Muscle layer of duodenum (tissue), 2 donors: ENCODE results near the gene GABPA.

ENCODE experiments used
- H3K27ac ChIP-seq: one replicate; pipeline ENCODE4 v1.7.0; 2013; ENCODE audit warnings: mild to moderate bottlenecking, low read length
- H3K27me3 ChIP-seq: one replicate; pipeline ENCODE4 v1.7.0; 2013; ENCODE audit warnings: low read depth, mild to moderate bottlenecking, control low read depth, low read length
- H3K36me3 ChIP-seq, 2 donors: one replicate each; pipeline ENCODE4 v1.7.0; 2013; ENCODE audit warnings: low read length in 2 of 2, control low read depth in 1 of 2, mild to moderate bottlenecking in 1 of 2; ENCODE audit not compliant: insufficient read depth in 2 of 2, control insufficient read depth in 1 of 2
- H3K4me1 ChIP-seq, 2 donors: one replicate each; pipeline ENCODE4 v1.7.0; 2013; ENCODE audit warnings: low read length in 2 of 2, mild to moderate bottlenecking in 2 of 2, control low read depth in 1 of 2, moderate library complexity in 1 of 2; ENCODE audit not compliant: insufficient read depth in 2 of 2, control insufficient read depth in 1 of 2
- H3K4me3 ChIP-seq, 2 donors: one replicate each; pipeline ENCODE4 v1.7.0; 2013; ENCODE audit warnings: low read length in 2 of 2, low read depth in 1 of 2, mild to moderate bottlenecking in 1 of 2
- H3K9me3 ChIP-seq, 2 donors: one replicate each; pipeline ENCODE4 v1.7.0; 2013; ENCODE audit warnings: low read length in 2 of 2, control low read depth in 1 of 2, mild to moderate bottlenecking in 1 of 2; ENCODE audit not compliant: control insufficient read depth in 1 of 2
- donor health status: healthy.

GABPA gene

GRCh38 chr21:25744854-25745253 lies 10.1 kb downstream of the GABPA start:
- H3K27ac ChIP-seq, result no peak overlapping the region
- H3K36me3 ChIP-seq, result peaks cover 16 to 22% of the 10 kb centered on the region in 2 donors
- H3K27me3 ChIP-seq, result no peaks in the 10 kb centered on the region
- H3K4me1 ChIP-seq, result no peaks in the 10 kb centered on the region
- H3K9me3 ChIP-seq, result no peaks in the 10 kb centered on the region
- no peak overlapping the region for H3K4me3 ChIP-seq

GRCh38 chr21:25750085-25750484 lies 15.3 kb downstream of the GABPA start:
- Histone ChIP-seq H3K27ac (no peak overlapping the region), H3K36me3 (peaks cover 24 to 42% of the 10 kb centered on the region in 2 donors), H3K9me3 (no peaks in the 10 kb centered on the region)

GRCh38 chr21:25752416-25752815 lies 17.6 kb downstream of the GABPA start:
- Histone ChIP-seq H3K36me3 (peaks cover 22 to 32% of the 10 kb centered on the region in 2 donors), H3K27me3 (no peaks in the 10 kb centered on the region), H3K4me1 (no peaks in the 10 kb centered on the region), H3K27ac (no peak overlapping the region), H3K9me3 (no peaks in the 10 kb centered on the region), H3K4me3 (no peak overlapping the region)

More at GRCh38 chr21:25750085-25750484, 15.3 kb downstream of the GABPA start:
- H3K27me3 ChIP-seq, result no peaks in the 10 kb centered on the region
- H3K4me1 ChIP-seq, result no peaks in the 10 kb centered on the region
- no peak overlapping the region for H3K4me3 ChIP-seq

- peaks cover 24 to 41% of the 10 kb centered on the region in 2 donors for H3K36me3 ChIP-seq
- H3K27ac ChIP-seq, result no peak overlapping the region
These were observed 21.6 kb downstream of the GABPA start for GRCh38 chr21:25756190-25756932.

GRCh38 chr21:25757531-25757930 lies 22.8 kb downstream of the GABPA start:
- Histone ChIP-seq H3K9me3 (no peaks in the 10 kb centered on the region), H3K27ac (no peak overlapping the region), H3K4me3 (no peak overlapping the region), H3K4me1 (no peaks in the 10 kb centered on the region), H3K36me3 (peaks cover 20 to 43% of the 10 kb centered on the region in 2 donors), H3K27me3 (no peaks in the 10 kb centered on the region)

More at GRCh38 chr21:25756190-25756932, 21.6 kb downstream of the GABPA start:
- H3K9me3 ChIP-seq, result no peaks in the 10 kb centered on the region
- no peaks in the 10 kb centered on the region for H3K27me3 ChIP-seq
- no peaks in the 10 kb centered on the region for H3K4me1 ChIP-seq
- no peak overlapping the region for H3K4me3 ChIP-seq

- H3K36me3 ChIP-seq, result peaks cover 27 to 50% of the 10 kb centered on the region in 2 donors
- no peaks in the 10 kb centered on the region for H3K4me1 ChIP-seq
- no peaks in the 10 kb centered on the region for H3K9me3 ChIP-seq
- H3K27me3 ChIP-seq, result no peaks in the 10 kb centered on the region
- no peak overlapping the region for H3K27ac ChIP-seq
- H3K4me3 ChIP-seq, result no peak overlapping the region
These were observed 24.8 kb downstream of the GABPA start for GRCh38 chr21:25759573-25759972.

- peaks cover 29 to 53% of the 10 kb centered on the region in 2 donors for H3K36me3 ChIP-seq
- no peak overlapping the region for H3K4me3 ChIP-seq
- H3K9me3 ChIP-seq, result no peaks in the 10 kb centered on the region
- H3K27ac ChIP-seq, result no peak overlapping the region
- no peaks in the 10 kb centered on the region for H3K4me1 ChIP-seq
- no peaks in the 10 kb centered on the region for H3K27me3 ChIP-seq
These were observed 25.3 kb downstream of the GABPA start for GRCh38 chr21:25760061-25760460.

GRCh38 chr21:25760677-25761076 lies 25.9 kb downstream of the GABPA start:
- Histone ChIP-seq H3K9me3 (no peaks in the 10 kb centered on the region), H3K27me3 (no peaks in the 10 kb centered on the region), H3K36me3 (peaks cover 33 to 57% of the 10 kb centered on the region in 2 donors), H3K27ac (no peak overlapping the region), H3K4me3 (no peak overlapping the region), H3K4me1 (no peaks in the 10 kb centered on the region)

- peaks cover 38 to 55% of the 10 kb centered on the region in 2 donors for H3K36me3 ChIP-seq
- H3K4me3 ChIP-seq, result no peak overlapping the region
These were observed 29.3 kb downstream of the GABPA start for GRCh38 chr21:25764065-25764464.

GRCh38 chr21:25767921-25768320 lies 33.1 kb downstream of the GABPA start:
- no peak overlapping the region for H3K4me3 ChIP-seq
- no peaks in the 10 kb centered on the region for H3K9me3 ChIP-seq
- H3K27ac ChIP-seq, result no peak overlapping the region
- H3K27me3 ChIP-seq, result no peaks in the 10 kb centered on the region
- H3K36me3 ChIP-seq, result peaks cover 23 to 24% of the 10 kb centered on the region in 2 donors
- no peaks in the 10 kb centered on the region for H3K4me1 ChIP-seq

More at GRCh38 chr21:25764065-25764464, 29.3 kb downstream of the GABPA start:
- Histone ChIP-seq H3K9me3 (no peaks in the 10 kb centered on the region), H3K4me1 (no peaks in the 10 kb centered on the region), H3K27me3 (no peaks in the 10 kb centered on the region), H3K27ac (no peak overlapping the region)

- Histone ChIP-seq H3K4me1 (no peaks in the 10 kb centered on the region), H3K4me3 (no peak overlapping the region), H3K36me3 (no peaks in the 10 kb centered on the region), H3K9me3 (no peaks in the 10 kb centered on the region), H3K27ac (no peak overlapping the region), H3K27me3 (no peaks in the 10 kb centered on the region)
These were observed 37.9 kb downstream of the GABPA start for GRCh38 chr21:25772686-25773085.

GRCh38 chr21:25776440-25776839 lies 41.7 kb downstream of the GABPA start:
- H3K4me1 ChIP-seq, result no peaks in the 10 kb centered on the region

More at GRCh38 chr21:25776440-25776839, 41.7 kb downstream of the GABPA start:
- Histone ChIP-seq H3K4me3 (no peak overlapping the region), H3K27me3 (no peaks in the 10 kb centered on the region), H3K36me3 (no peaks in the 10 kb centered on the region), H3K27ac (no peak overlapping the region), H3K9me3 (no peaks in the 10 kb centered on the region)
